HG03521 (cell line): ENCODE measurements around the gene EPHB2.
"Not testable (repeated sequence)": the region's sequence is repeated elsewhere in the genome, so short reads cannot be mapped to it uniquely, and the experiment has no call there.

Experiments used
- ATAC-seq: cut with Tn5 transposase; IDR thresholded peaks from one replicate; pipeline ENCODE4 v1.9.1; 2021; ENCODE audit warnings: mild to moderate bottlenecking, moderate library complexity; ENCODE audit not compliant: unreplicated experiment

EPHB2 gene

GRCh38 chr1:22831729-22832413, 121.2 kb downstream of the EPHB2 start:
- ATAC-seq, result no peak

GRCh38 chr1:22832414-22832786, 121.8 kb downstream of the EPHB2 start:
- ATAC-seq, result no peak

GRCh38 chr1:22833699-22834098, 123.1 kb downstream of the EPHB2 start:
- no peak for ATAC-seq

GRCh38 chr1:22834420-22834819, 123.8 kb downstream of the EPHB2 start:
- not testable (repeated sequence) for ATAC-seq

GRCh38 chr1:22835636-22836319, 125.1 kb downstream of the EPHB2 start:
- no peak for ATAC-seq

- no peak for ATAC-seq
Observed at GRCh38 chr1:22836850-22837249, 126.2 kb downstream of the EPHB2 start.

- ATAC-seq, result no peak
Observed at GRCh38 chr1:22837332-22837731, 126.7 kb downstream of the EPHB2 start.

- no peak for ATAC-seq
Observed at GRCh38 chr1:22838965-22839364, 128.3 kb downstream of the EPHB2 start.

- ATAC-seq, result no peak
Observed at GRCh38 chr1:22839806-22840205, 129.2 kb downstream of the EPHB2 start.

GRCh38 chr1:22841142-22841541, 130.5 kb downstream of the EPHB2 start:
- ATAC-seq, result no peak

GRCh38 chr1:22841860-22842281, 131.2 kb downstream of the EPHB2 start:
- no peak for ATAC-seq

GRCh38 chr1:22843441-22844183, 133.0 kb downstream of the EPHB2 start:
- ATAC-seq, result not testable (repeated sequence)

- ATAC-seq, result no peak
Observed at GRCh38 chr1:22844621-22845020, 134.0 kb downstream of the EPHB2 start.

GRCh38 chr1:22845398-22845935, 134.8 kb downstream of the EPHB2 start:
- no peak for ATAC-seq

GRCh38 chr1:22846458-22846857, 135.8 kb downstream of the EPHB2 start:
- no peak for ATAC-seq

GRCh38 chr1:22847249-22847648, 136.6 kb downstream of the EPHB2 start:
- ATAC-seq, result no peak

- ATAC-seq, result no peak
Observed at GRCh38 chr1:22847709-22848108, 137.1 kb downstream of the EPHB2 start.

GRCh38 chr1:22848405-22848804, 137.8 kb downstream of the EPHB2 start:
- ATAC-seq, result no peak

- no peak for ATAC-seq
Observed at GRCh38 chr1:22849770-22850169, 139.1 kb downstream of the EPHB2 start.

GRCh38 chr1:22850281-22850680, 139.6 kb downstream of the EPHB2 start:
- no peak for ATAC-seq

GRCh38 chr1:22850681-22851080, 140.0 kb downstream of the EPHB2 start:
- ATAC-seq, result no peak

GRCh38 chr1:22851517-22851916, 140.9 kb downstream of the EPHB2 start:
- no peak for ATAC-seq
